Heart left ventricle (tissue), 13 donors: ENCODE measurements around the gene SEC24B.

Experiments used
- CTCF ChIP-seq, 12 donors: fragments of 200-600 bp; sonication (generic) in 4 of 12; IDR thresholded peaks; one replicate each; pipeline versions ENCODE4 v1.5.0 to v1.8.0; 2018 to 2022; ENCODE audit warnings: antibody characterized with exemption in 12 of 12, mild to moderate bottlenecking in 5 of 12
- POLR2A ChIP-seq, 2 donors: fragments of 450-650 bp; IDR thresholded peaks; one replicate each; pipeline ENCODE4 v1.6.1; 2017; ENCODE audit warnings: antibody characterized with exemption in 2 of 2, mild to moderate bottlenecking in 2 of 2, moderate library complexity in 2 of 2
- donor health status: ischemic (EF 13 %, LVEDD 7.1; RV severe dilation, severe dysfunction).
- donor health status: DM: no; HTN: yes; CAD: no.
- donor health status: DM: no; HTN: no; CAD: no.
- donor health status: ischemic (EF 25% LVEDD 6.9; RV normal size, moderate dysfunction).
- donor health status: ischemic (EF 25% LVEDD 5.7; RV mildly dilated, moderate dysfunction).
- donor health status: ischemic (EF 35%, LVEDD 5.7; RV mildly dilated, moderate dysfunction).
- donor health status: nonischemic (EF 11% LVEDD 7.7; RV severe dilation, severe dysfunction).
- donor health status: DM: yes; HTN: yes; CAD: no.
- donor health status: PGD.
- donor health status: ischemic (EF 29% LVEDD 5.4; RV normal size, mild dysfunction).
- donor health status: nonischemic (EF 23%, LVEDD 6.1; RV moderate dilation, normal function).

DNA sequence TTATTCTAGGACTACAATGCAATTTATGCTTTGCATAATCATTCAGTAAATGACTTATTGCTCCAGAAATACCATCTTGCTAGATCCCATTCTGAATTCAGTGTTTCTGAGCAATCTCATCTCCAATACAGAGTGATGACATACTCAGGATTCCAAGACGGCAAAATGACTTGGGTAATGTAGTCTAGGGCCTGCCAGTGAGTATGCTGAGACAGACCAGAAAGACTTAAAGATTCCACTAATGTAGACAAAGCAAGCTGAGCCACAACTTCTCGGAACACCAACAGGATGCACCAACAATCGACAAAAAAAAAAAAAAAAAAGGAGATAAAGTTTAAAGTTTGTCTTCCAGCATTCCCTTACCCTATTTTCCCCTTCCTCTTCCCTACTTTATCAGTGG lies 919 bp upstream of the SEC24B start:
- TF ChIP-seq CTCF (IDR thresholded peaks at IDR 0.05): no peak
- no peak for TF ChIP-seq POLR2A (IDR thresholded peaks at IDR 0.05)
